ENCODE measurements around the gene DNHD1.

GRCh38 chr11:6456361-6457073 lies 40.6 kb upstream of the DNHD1 start:
- TF ChIP-seq EP300 (IDR thresholded peaks at IDR 0.05), result no peak
- no peak for TF ChIP-seq CTCF (IDR thresholded peaks at IDR 0.05)
- TF ChIP-seq POLR2AphosphoS5 (IDR thresholded peaks at IDR 0.05), result no peak

Data from stomach (tissue), 4 donors.